Measurements from ENCODE around the gene SNX3.

SNX3 gene

GRCh38 chr6:108200186-108200585 lies 60.7 kb downstream of the SNX3 start:
- DNase-seq = no peak

- DNase-seq = no peak
Observed at GRCh38 chr6:108198761-108199498, 61.9 kb downstream of the SNX3 start.

- DNase-seq = no peak
Observed at GRCh38 chr6:108195209-108195608, 65.6 kb downstream of the SNX3 start.

GRCh38 chr6:108194503-108194902 lies 66.3 kb downstream of the SNX3 start:
- DNase-seq = no peak

- no peak for DNase-seq
Observed at GRCh38 chr6:108193835-108194234, 67.0 kb downstream of the SNX3 start.

- DNase-seq = no peak
Observed at GRCh38 chr6:108193131-108193530, 67.7 kb downstream of the SNX3 start.

GRCh38 chr6:108187519-108187918 lies 73.3 kb downstream of the SNX3 start:
- no peak for DNase-seq

GRCh38 chr6:108186226-108186625 lies 74.6 kb downstream of the SNX3 start:
- no peak for DNase-seq

GRCh38 chr6:108180776-108181175 lies 80.1 kb downstream of the SNX3 start:
- DNase-seq = no peak

- DNase-seq = no peak
Observed at GRCh38 chr6:108180266-108180665, 80.6 kb downstream of the SNX3 start.

- no peak for DNase-seq
Observed at GRCh38 chr6:108179741-108180140, 81.1 kb downstream of the SNX3 start.

GRCh38 chr6:108176281-108177089 lies 84.4 kb downstream of the SNX3 start:
- no peak for DNase-seq

- no peak for DNase-seq
Observed at GRCh38 chr6:108175592-108176279, 85.1 kb downstream of the SNX3 start.

- no peak for DNase-seq
Observed at GRCh38 chr6:108175176-108175591, 85.7 kb downstream of the SNX3 start.

- no peak for DNase-seq
Observed at GRCh38 chr6:108174371-108175175, 86.3 kb downstream of the SNX3 start.

- DNase-seq = no peak
Observed at GRCh38 chr6:108171918-108172516, 88.8 kb downstream of the SNX3 start.

- DNase-seq = no peak
Observed at GRCh38 chr6:108171291-108171917, 89.4 kb downstream of the SNX3 start.

- no peak for DNase-seq
Observed at GRCh38 chr6:108170332-108171290, 90.2 kb downstream of the SNX3 start.

- DNase-seq = no peak
Observed at GRCh38 chr6:108169464-108170331, 91.1 kb downstream of the SNX3 start.

Data from NCI-H2081 (cell line).